Measurements from ENCODE around the gene SYTL1. TPM values are rescaled to one million over a fixed set of nuclear protein-coding genes. Genes with fewer than 3 reads are reported as not detected.

SYTL1 gene
- total RNA-seq, 1 experiment from 2014 or later: 81.8 TPM

GRCh38 chr1:27358928-27359313, 17.1 kb downstream of the SYTL1 start:
- no TSS peak for BruUV-seq (replicated peaks)
- H3K36me3 Mint-ChIP-seq (ENCODE audit: insufficient read depth, unreplicated experiment): peaks cover 68% of the 10 kb centered on the region
- no peak for TF ChIP-seq CTCF (IDR thresholded peaks at IDR 0.05; ENCODE audit: unreplicated experiment)
- peaks cover 4% of the 10 kb centered on the region for H3K4me1 Mint-ChIP-seq (ENCODE audit: insufficient read depth, unreplicated experiment)
- H3K9me3 Mint-ChIP-seq (ENCODE audit: unreplicated experiment): no peaks in the 10 kb centered on the region
- ChIA-PET POLR2A (interaction anchor here (3.6 kb wide), 1 partner anchor 16 kb away, joined by 15 read pairs; the partner anchor contains the start of gene SYTL1), CTCF (interaction anchor here (0.6 to 4.1 kb wide), 6 partner anchors 14 to 58 kb away, joined by 3 to 45 read pairs (median 12); partner anchors contain the start of gene SYTL1)
- intact Hi-C loops (cut with micrococcal nuclease): no loop called here
- H3K27me3 Mint-ChIP-seq (ENCODE audit: insufficient read depth, unreplicated experiment): no peaks in the 10 kb centered on the region
- no peak for DNase-seq (ENCODE audit: unreplicated experiment)
- H3K4me3 Mint-ChIP-seq (ENCODE audit: unreplicated experiment): no peak overlapping the region
- H3K27ac Mint-ChIP-seq (ENCODE audit: low read depth, unreplicated experiment): no peak overlapping the region

- DNase-seq (ENCODE audit: unreplicated experiment): no peak
- ChIA-PET CTCF (interaction anchor here (0.6 to 0.9 kb wide), 3 partner anchors 35 to 594 kb away, joined by 3 read pairs; no protein-coding TSS in a partner anchor), POLR2A (no interaction called here)
- Mint-ChIP-seq H3K36me3 (ENCODE audit: insufficient read depth, unreplicated experiment) (peaks cover 62% of the 10 kb centered on the region), H3K4me1 (ENCODE audit: insufficient read depth, unreplicated experiment) (peaks cover 10% of the 10 kb centered on the region), H3K27ac (ENCODE audit: low read depth, unreplicated experiment) (no peak overlapping the region), H3K9me3 (ENCODE audit: unreplicated experiment) (no peaks in the 10 kb centered on the region), H3K27me3 (ENCODE audit: insufficient read depth, unreplicated experiment) (no peaks in the 10 kb centered on the region), H3K4me3 (ENCODE audit: unreplicated experiment) (no peak overlapping the region)
- BruUV-seq (replicated peaks): no TSS peak
- TF ChIP-seq CTCF (IDR thresholded peaks at IDR 0.05; ENCODE audit: unreplicated experiment): no peak
- intact Hi-C loops (cut with micrococcal nuclease): no loop called here
Observed at GRCh38 chr1:27359822-27360158, 18.0 kb downstream of the SYTL1 start.

GRCh38 chr1:27360159-27361043, 18.6 kb downstream of the SYTL1 start:
- Mint-ChIP-seq H3K27ac (ENCODE audit: low read depth, unreplicated experiment) (no peak overlapping the region), H3K36me3 (ENCODE audit: insufficient read depth, unreplicated experiment) (peaks cover 57% of the 10 kb centered on the region), H3K4me1 (ENCODE audit: insufficient read depth, unreplicated experiment) (peaks cover 10% of the 10 kb centered on the region), H3K27me3 (ENCODE audit: insufficient read depth, unreplicated experiment) (no peaks in the 10 kb centered on the region), H3K4me3 (ENCODE audit: unreplicated experiment) (no peak overlapping the region), H3K9me3 (ENCODE audit: unreplicated experiment) (no peaks in the 10 kb centered on the region)
- no peak for TF ChIP-seq CTCF (IDR thresholded peaks at IDR 0.05; ENCODE audit: unreplicated experiment)
- CTCF ChIA-PET: interaction anchor here (0.6 to 0.9 kb wide), 4 partner anchors 15 to 595 kb away, joined by 3 to 7 read pairs (median 3); no protein-coding TSS in a partner anchor
- POLR2A ChIA-PET: no interaction called here
- DNase-seq (ENCODE audit: unreplicated experiment): no peak
- BruUV-seq (replicated peaks): no TSS peak
- intact Hi-C loops (cut with micrococcal nuclease): no loop called here

GRCh38 chr1:27361044-27361402, 19.2 kb downstream of the SYTL1 start:
- Mint-ChIP-seq H3K9me3 (ENCODE audit: unreplicated experiment) (no peaks in the 10 kb centered on the region), H3K27ac (ENCODE audit: low read depth, unreplicated experiment) (no peak overlapping the region), H3K36me3 (ENCODE audit: insufficient read depth, unreplicated experiment) (peaks cover 57% of the 10 kb centered on the region), H3K27me3 (ENCODE audit: insufficient read depth, unreplicated experiment) (no peaks in the 10 kb centered on the region), H3K4me3 (ENCODE audit: unreplicated experiment) (no peak overlapping the region), H3K4me1 (ENCODE audit: insufficient read depth, unreplicated experiment) (peaks cover 10% of the 10 kb centered on the region)
- TF ChIP-seq CTCF (IDR thresholded peaks at IDR 0.05; ENCODE audit: unreplicated experiment): no peak
- POLR2A ChIA-PET: no interaction called here
- CTCF ChIA-PET: interaction anchor here (0.7 to 0.8 kb wide), 2 partner anchors 16 to 24 kb away, joined by 3 to 7 read pairs; no protein-coding TSS in a partner anchor
- DNase-seq (ENCODE audit: unreplicated experiment): no peak
- no TSS peak for BruUV-seq (replicated peaks)
- intact Hi-C loops (cut with micrococcal nuclease): no loop called here
